Kidney (tissue), 14 donors: Measurements from ENCODE around the gene KRT24. TPM values are rescaled to one million over a fixed set of nuclear protein-coding genes. Genes with fewer than 3 reads are reported as not detected.

Experiments used
- DNase-seq, 5 donors: peaks; one replicate each; pipeline ENCODE4 v3.0.0-alpha.2; 2013 to 2020
- FAIRE-seq: peaks from 2 replicates; lab custom pipeline; 2012; peaks lifted over from hg19 to GRCh38; lab: Jason Lieb, UNC
- H3K27ac ChIP-seq, 2 donors: one replicate each; pipeline ENCODE4 v1.7.0; 2013; ENCODE audit warnings: low read depth in 2 of 2, low read length in 2 of 2, inconsistent platforms in 1 of 2
- H3K27me3 ChIP-seq: one replicate; pipeline ENCODE4 v1.7.1; 2013; ENCODE audit warnings: low read length, inconsistent platforms; ENCODE audit not compliant: control insufficient read depth, insufficient read depth
- H3K36me3 ChIP-seq, 3 donors: one replicate each; pipeline versions ENCODE4 v1.7.0 to v1.7.1; 2013; ENCODE audit warnings: low read length in 3 of 3, control low read depth in 1 of 3, inconsistent platforms in 1 of 3; ENCODE audit not compliant: insufficient read depth in 3 of 3, control insufficient read depth in 2 of 3
- H3K4me1 ChIP-seq, 3 donors: one replicate each; pipeline versions ENCODE4 v1.7.0 to v1.7.1; 2013; ENCODE audit warnings: low read length in 3 of 3, inconsistent platforms in 1 of 3, low read depth in 1 of 3; ENCODE audit not compliant: control insufficient read depth in 2 of 3, insufficient read depth in 2 of 3
- H3K4me3 ChIP-seq, 3 donors: one replicate each; pipeline versions ENCODE4 v1.7.0 to v1.8.1; 2013; ENCODE audit warnings: low read length in 3 of 3, control low read depth in 1 of 3, inconsistent platforms in 1 of 3
- H3K9ac ChIP-seq, 3 donors: one replicate each; pipeline versions ENCODE4 v1.7.0 to v1.7.1; 2013; ENCODE audit warnings: low read length in 3 of 3, control low read depth in 1 of 3, inconsistent platforms in 1 of 3
- H3K9me3 ChIP-seq, 3 donors: one replicate each; pipeline versions ENCODE4 v1.7.0 to v1.7.1; 2013; ENCODE audit warnings: low read length in 3 of 3, control low read depth in 1 of 3, inconsistent platforms in 1 of 3; ENCODE audit not compliant: control insufficient read depth in 2 of 3, insufficient read depth in 1 of 3
- CTCF ChIP-seq: IDR thresholded peaks from 3 replicates; pipeline ENCODE4 v1.5.1; 2012; ENCODE audit warnings: mild to moderate bottlenecking, moderate library complexity, borderline replicate concordance; ENCODE audit not compliant: insufficient read depth; ENCODE audit errors: extremely low read depth
- intact Hi-C: fragments of 100-400 bp; cut with DNase I; formaldehyde crosslinking; loops from one replicate; pipeline ENCODE4 v1.11.1; 2022
- polyA plus RNA-seq: library from polyadenylated mRNA; stranded (reverse); fragments of 350-450 nt; fragmentation: Illumina TruSeq; extraction: RNeasy Lipid Tissue Mini Kit (QIAGEN cat#74804); gene quantifications from one replicate; pipeline ENCODE4 v1.2.3, GENCODE V29; 2014; ENCODE audit warnings: low read depth, low replicate concordance; ENCODE audit not compliant: insufficient read depth
- total RNA-seq: library from RNA; stranded (reverse); fragmentation: NEBNext Ultra II Directional; extraction: Animal tissue kit (Norgen Biotek cat#: 25700); gene quantifications from one replicate; pipeline ENCODE4 v1.2.1, GENCODE V29; 2021
- donor health status: control.
- donor health status: control.
- donor health status: control.
- donor health status: control.
- donor health status: control.
- donor health status: DM: yes; HTN: yes; CAD: no.
- donor health status: Normal renal cell carcinoma (clear cell type).

KRT24 gene
- total and polyA plus RNA-seq, 2 donors from 2014 or later, result 0.31 TPM; not detected in 1

- FAIRE-seq, result no peak
- H3K27me3 ChIP-seq, result peaks cover 3% of the 10 kb centered on the region
- no peak within 1 kb of the TSS for H3K9ac ChIP-seq
- H3K4me1 ChIP-seq, result no peaks in the 10 kb centered on the region
- peak within 1 kb of the TSS; percentile 37 to 63 (median 48) for H3K4me3 ChIP-seq
- H3K27ac ChIP-seq, result no peak within 1 kb of the TSS
- DNase-seq, result no peak
- H3K36me3 ChIP-seq, result no peaks in the 10 kb centered on the region
- intact Hi-C loops, result no loop called here
- no peak for TF ChIP-seq CTCF
- no peaks in the 10 kb centered on the region for H3K9me3 ChIP-seq
These were observed 38.8 kb downstream of the KRT24 start, which contains the start of gene KRT222 for GRCh38 chr17:40664582-40665333. Gene KRT222 (minus strand): TSS chr17:40665177. CDS start chr17:40665099, 78 bp downstream.

- no peak for TF ChIP-seq CTCF
- no peak for DNase-seq
- Histone ChIP-seq H3K9me3 (no peaks in the 10 kb centered on the region), H3K27me3 (peaks cover 3% of the 10 kb centered on the region), H3K36me3 (no peaks in the 10 kb centered on the region), H3K9ac (no peak overlapping the region), H3K27ac (no peak overlapping the region), H3K4me3 (no peak overlapping the region), H3K4me1 (no peaks in the 10 kb centered on the region)
- intact Hi-C loops, result no loop called here
- no peak for FAIRE-seq
These were observed 40.3 kb downstream of the KRT24 start for GRCh38 chr17:40663252-40663651.

GRCh38 chr17:40659911-40660310 lies 43.6 kb downstream of the KRT24 start:
- intact Hi-C loops, result no loop called here

More at GRCh38 chr17:40659911-40660310, 43.6 kb downstream of the KRT24 start:
- Histone ChIP-seq H3K36me3 (no peaks in the 10 kb centered on the region), H3K9ac (no peak overlapping the region), H3K4me1 (no peaks in the 10 kb centered on the region), H3K9me3 (no peaks in the 10 kb centered on the region), H3K27ac (no peak overlapping the region), H3K27me3 (peaks cover 3% of the 10 kb centered on the region), H3K4me3 (no peak overlapping the region)
- no peak for TF ChIP-seq CTCF
- no peak for DNase-seq
- FAIRE-seq, result no peak
